ENCODE data around the gene TSPAN5. TPM values are rescaled to one million over a fixed set of nuclear protein-coding genes. Genes with fewer than 3 reads are reported as not detected.

Gene TSPAN5
- total RNA-seq, 1 donor from 2014 or later = 71.4 TPM

DNA sequence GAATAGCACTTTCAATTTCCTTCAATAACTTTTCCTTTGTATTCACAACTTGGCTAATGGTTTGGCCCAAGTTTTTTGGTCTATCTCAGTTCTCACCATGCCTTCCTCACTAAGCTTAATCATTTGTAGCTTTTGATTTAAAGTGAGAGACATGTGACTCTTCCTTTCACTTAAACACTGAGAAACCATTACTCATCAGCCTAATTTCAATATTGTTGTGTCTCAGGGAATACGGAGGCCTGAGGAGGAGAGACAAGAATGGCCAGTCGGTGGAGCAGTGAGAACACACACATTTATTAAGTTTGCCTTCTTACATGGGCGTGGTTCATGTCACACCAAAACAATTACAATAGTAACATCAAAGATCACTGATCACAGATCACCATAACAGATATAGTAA lies 56.7 kb downstream of the TSPAN5 start:
- DNase-seq (ENCODE audit: low read depth in 2 of 2) = peak in 1 of 2 donors; percentile 50

DNA sequence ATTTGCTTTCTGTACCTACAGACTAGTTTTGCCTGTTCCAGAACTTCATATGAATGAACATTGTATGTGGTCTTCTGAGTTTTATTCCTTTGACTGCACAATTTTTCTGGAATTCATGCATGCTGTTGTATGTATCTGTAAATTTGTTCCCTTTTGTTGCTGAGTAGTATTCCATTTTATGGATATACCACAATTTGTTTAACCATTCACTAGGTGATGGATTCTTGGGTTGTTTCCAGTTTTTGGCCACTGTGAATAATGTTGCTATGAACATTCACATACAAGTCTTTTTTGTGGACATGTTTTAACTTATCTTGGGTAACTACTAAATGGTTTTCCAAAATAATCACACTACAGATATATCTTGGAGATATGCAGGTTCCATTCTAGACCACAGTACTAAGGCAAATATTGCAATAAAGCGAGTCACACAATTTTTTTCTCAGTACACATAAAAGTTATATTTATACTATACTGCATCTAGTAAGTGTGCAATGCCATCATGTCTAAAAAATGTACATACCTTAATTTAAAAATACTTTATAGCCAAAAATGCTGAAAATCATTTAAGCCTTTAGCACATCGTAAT lies 58.7 kb downstream of the TSPAN5 start:
- no peak for DNase-seq (ENCODE audit: low read depth in 2 of 2)

GRCh38 chr4:98586962-98587354 lies 71.5 kb downstream of the TSPAN5 start:
- no peak for DNase-seq (ENCODE audit: low read depth in 2 of 2)

- no peak for DNase-seq (ENCODE audit: low read depth in 2 of 2)
Observed at GRCh38 chr4:98586291-98586961, 72.0 kb downstream of the TSPAN5 start.

DNA sequence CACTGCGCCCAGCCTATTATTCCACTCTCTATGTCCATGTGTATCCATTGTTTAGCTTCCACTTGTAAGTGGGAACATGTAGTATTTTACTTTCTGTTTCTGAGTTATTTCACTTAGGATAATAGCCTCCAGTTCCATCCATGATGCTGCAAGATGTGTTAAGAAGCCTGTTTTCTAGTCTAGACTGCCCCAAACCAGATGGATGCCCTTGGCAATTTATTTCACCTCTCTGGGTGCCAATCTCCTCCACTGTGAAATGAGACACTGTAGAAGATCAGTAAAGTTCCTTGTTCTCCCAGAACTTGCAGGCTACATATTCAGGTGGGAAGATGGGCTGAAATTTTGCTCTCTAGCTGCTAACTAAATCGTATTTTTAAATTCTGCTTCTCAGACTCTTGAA lies 72.8 kb downstream of the TSPAN5 start:
- DNase-seq (ENCODE audit: low read depth in 2 of 2) = no peak

GRCh38 chr4:98584265-98584664 lies 74.1 kb downstream of the TSPAN5 start:
- DNase-seq (ENCODE audit: low read depth in 2 of 2) = no peak

DNA sequence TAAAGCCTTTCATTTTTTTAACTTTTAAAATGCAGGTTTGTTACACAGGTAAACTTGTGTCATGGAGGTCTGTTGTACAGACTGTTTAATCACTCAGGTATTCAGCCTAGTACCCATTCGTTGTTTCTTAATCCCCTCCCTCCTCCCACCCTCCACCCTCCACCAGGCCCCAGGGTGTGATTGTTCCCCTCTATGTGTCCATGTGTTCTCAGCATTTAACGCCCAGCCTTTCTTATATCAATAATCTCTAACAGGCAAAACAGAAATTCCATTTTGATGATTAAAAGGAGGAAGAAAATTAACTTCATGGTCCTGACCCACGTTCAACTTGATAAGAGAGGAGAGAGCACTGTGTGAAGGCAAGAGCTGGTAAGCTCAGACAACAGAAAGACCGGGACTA lies 75.1 kb downstream of the TSPAN5 start:
- no peak for DNase-seq (ENCODE audit: low read depth in 2 of 2)

GRCh38 chr4:98581126-98581525 lies 77.3 kb downstream of the TSPAN5 start:
- no peak for DNase-seq (ENCODE audit: low read depth in 2 of 2)

- no peak for DNase-seq (ENCODE audit: low read depth in 2 of 2)
Observed at GRCh38 chr4:98577956-98578355, 80.5 kb downstream of the TSPAN5 start.

- no peak for DNase-seq (ENCODE audit: low read depth in 2 of 2)
Observed at GRCh38 chr4:98574816-98575215, 83.6 kb downstream of the TSPAN5 start.

DNA sequence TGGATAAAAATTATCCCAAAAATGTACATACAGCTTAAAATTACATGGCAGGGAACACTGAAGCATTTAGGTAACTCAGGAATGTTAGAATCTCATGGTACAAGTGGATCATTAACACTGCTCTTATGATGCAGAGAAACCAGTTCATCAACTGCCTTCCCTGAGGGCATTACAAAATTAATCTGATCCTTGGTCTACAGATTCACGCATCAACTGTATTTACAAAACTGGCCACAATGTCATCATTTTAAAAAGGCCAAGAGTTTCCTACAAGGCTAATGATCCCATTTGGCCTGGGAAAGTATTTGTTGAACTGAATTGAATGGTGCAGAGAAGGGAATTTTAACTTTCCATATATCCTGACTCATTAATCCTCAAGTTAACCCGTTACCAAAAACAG lies 84.6 kb downstream of the TSPAN5 start:
- DNase-seq (ENCODE audit: low read depth in 2 of 2) = no peak

- DNase-seq (ENCODE audit: low read depth in 2 of 2) = no peak
Observed at GRCh38 chr4:98572697-98573096, 85.7 kb downstream of the TSPAN5 start.

DNA sequence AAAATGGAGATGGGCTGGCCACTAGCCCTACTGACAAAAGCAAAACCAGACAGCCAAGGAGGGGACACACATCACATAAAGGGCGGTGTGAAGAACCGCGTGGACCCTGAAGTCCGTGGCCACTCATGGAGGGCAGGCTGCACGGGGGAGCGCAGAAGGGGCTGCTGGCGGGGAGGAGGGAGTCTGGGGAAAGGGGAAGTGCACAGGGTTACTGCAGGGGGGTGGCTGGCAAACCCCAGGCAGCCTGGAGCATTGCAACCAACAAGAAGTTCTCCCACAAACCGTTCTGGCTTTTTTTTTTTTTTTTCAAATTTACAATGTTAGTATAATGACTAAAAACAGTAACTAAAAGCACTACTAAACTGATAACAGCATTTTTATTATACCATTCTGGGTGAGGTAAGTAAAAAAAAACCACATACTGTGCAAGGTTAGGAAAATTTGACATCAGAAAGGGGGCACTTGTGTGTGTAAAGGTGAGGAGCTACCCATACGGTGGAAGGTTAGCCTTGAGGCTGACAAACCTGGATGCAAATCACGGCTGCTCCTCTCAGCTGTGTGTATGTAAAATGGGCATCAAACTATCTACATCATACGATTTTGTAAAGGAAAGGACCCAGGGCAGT lies 87.1 kb downstream of the TSPAN5 start:
- no peak for DNase-seq (ENCODE audit: low read depth in 2 of 2)

- DNase-seq (ENCODE audit: low read depth in 2 of 2) = no peak
Observed at GRCh38 chr4:98570151-98570797, 88.1 kb downstream of the TSPAN5 start.

- peak in 1 of 2 donors; percentile 60 for DNase-seq (ENCODE audit: low read depth in 2 of 2)
Observed at GRCh38 chr4:98568941-98569663, 89.3 kb downstream of the TSPAN5 start.

- no peak for DNase-seq (ENCODE audit: low read depth in 2 of 2)
Observed at GRCh38 chr4:98567611-98568010, 90.8 kb downstream of the TSPAN5 start.

GRCh38 chr4:98566361-98567008 lies 91.9 kb downstream of the TSPAN5 start:
- DNase-seq (ENCODE audit: low read depth in 2 of 2) = no peak

DNA sequence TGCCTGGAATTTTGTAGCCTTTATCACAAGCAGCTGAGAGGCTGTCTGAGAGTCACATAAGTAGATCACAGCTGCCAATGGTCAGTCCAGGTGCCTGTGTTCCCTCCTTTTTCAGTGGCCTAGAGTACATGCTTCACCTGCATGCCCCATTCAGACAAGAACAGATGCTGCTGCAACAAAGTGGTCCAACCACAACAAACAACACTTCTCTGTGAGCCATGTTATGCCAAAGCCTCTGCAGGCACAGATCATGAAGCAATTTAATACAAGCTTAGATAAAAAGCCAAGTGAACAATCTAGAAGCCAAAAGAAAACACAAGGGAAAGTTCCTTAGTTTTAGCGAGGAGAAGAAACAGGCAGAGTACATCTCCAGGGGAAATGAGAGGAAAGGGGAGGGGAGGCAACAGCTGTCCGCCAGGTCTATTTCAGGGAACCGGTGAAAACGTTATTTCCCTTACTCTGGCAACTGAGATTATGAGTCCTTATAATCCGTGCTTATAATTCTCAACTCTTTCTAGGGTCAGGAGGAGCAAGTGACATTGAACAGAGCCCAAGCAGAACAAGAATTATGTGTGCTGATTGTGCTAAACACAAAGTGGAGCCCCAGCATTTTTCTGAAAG lies 92.6 kb downstream of the TSPAN5 start:
- no peak for DNase-seq (ENCODE audit: low read depth in 2 of 2)

DNA sequence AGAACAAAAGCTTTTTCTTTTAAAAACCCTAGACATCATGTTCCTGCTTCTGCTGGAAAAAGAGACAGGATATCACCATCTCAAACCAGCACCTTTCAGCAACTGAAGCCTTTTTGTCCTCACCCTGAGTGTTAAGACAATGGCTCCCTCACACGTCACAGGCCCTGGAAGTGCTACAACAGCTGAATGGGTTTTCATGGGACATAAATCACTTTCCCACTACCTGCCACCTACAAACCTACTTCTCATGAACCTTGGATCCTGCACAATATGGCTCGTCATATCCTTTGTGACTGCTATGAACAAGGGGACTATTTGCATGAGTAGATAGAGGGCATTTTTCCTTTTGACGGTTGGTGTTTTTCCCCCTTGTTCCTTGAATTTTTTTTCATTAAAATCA lies 93.6 kb downstream of the TSPAN5 start:
- DNase-seq (ENCODE audit: low read depth in 2 of 2) = no peak

DNA sequence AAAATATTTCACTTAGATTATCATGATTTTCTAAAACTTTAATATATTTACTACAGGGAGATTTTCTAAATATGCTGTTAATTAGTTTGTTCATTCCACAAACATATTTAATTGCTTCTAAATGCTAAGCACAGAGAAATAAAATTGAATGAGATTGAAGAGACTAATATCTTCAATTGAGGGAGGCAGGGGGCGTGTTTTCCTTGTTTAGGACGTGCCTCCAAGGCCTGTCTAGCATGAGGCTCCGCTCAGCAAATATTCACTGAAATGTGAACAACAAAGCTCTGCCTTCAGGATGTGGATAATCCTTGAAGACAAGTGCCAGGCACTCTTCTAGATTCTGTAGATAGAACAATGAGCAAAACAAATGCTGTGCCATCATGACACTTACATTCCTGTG lies 98.1 kb downstream of the TSPAN5 start:
- DNase-seq (ENCODE audit: low read depth in 2 of 2) = no peak

Data from dermis microvascular lymphatic vessel endothelial cell (primary cell).